AG10803 (cell line): Measurements from ENCODE around the gene DEPDC1B.
A peak's percentile ranks its signal among the peaks of the same experiment; 100 is the strongest.
"Not testable (repeated sequence)": the region's sequence is repeated elsewhere in the genome, so short reads cannot be mapped to it uniquely, and the experiment has no call there.

ENCODE experiments used
- DNase-seq: peaks from one replicate; pipeline ENCODE4 v3.0.0; 2010; ENCODE audit warnings: low read depth
- H3K4me3 ChIP-seq: 2 replicates; pipeline ENCODE4 v1.5.1; 2011; ENCODE audit warnings: mild to moderate bottlenecking, low read length, control low read depth
- TF ChIP-seq, protein P1 (sequence below): conservative IDR thresholded peaks from 2 replicates; pipeline ENCODE4 v1.5.1; 2011; ENCODE audit warnings: mild to moderate bottlenecking, low read length, control low read depth, inconsistent platforms

Gene DEPDC1B

DNA sequence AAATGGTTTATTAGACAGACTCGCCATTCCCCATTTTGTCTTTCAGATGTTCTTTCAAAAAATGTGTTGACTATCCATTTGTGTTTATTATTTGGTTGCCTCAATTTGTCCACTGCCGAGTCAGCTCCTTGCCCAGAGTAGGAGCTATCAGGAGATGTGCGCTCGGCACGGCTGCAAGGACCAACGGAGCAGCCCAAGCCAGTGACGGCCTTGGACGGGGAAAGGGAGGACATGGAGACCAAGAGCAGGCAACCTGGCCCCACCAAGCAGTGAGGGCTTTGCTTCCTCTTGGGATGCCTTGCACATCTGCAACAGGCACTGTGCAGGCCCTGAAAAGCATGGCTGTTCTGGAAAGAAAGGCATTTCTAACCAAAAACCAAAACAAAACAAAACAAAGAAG is 69.8 kb downstream of the DEPDC1B start:
- no peak for DNase-seq
- no peak overlapping the region for H3K4me3 ChIP-seq
- TF ChIP-seq, protein P1, sequence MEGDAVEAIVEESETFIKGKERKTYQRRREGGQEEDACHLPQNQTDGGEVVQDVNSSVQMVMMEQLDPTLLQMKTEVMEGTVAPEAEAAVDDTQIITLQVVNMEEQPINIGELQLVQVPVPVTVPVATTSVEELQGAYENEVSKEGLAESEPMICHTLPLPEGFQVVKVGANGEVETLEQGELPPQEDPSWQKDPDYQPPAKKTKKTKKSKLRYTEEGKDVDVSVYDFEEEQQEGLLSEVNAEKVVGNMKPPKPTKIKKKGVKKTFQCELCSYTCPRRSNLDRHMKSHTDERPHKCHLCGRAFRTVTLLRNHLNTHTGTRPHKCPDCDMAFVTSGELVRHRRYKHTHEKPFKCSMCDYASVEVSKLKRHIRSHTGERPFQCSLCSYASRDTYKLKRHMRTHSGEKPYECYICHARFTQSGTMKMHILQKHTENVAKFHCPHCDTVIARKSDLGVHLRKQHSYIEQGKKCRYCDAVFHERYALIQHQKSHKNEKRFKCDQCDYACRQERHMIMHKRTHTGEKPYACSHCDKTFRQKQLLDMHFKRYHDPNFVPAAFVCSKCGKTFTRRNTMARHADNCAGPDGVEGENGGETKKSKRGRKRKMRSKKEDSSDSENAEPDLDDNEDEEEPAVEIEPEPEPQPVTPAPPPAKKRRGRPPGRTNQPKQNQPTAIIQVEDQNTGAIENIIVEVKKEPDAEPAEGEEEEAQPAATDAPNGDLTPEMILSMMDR, result no peak

DNA sequence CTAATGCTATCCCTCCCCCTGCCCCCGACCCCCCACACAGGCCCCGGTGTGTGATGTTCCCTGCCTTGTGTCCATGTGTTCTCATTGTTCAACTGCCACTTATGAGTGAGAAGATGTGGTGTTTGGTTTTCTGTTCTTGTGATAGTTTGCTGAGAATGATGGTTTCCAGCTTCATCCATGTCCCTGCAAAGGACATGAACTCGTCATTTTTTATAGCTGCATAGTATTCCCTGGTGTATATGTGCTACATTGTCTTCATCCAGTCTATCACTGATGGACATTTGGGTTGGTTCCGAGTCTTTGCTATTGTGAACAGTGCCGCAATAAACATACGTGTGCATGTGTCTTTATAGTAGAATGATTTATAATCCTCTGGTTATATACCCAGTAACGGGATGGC is 75.1 kb downstream of the DEPDC1B start:
- DNase-seq, result not testable (repeated sequence)

DNA sequence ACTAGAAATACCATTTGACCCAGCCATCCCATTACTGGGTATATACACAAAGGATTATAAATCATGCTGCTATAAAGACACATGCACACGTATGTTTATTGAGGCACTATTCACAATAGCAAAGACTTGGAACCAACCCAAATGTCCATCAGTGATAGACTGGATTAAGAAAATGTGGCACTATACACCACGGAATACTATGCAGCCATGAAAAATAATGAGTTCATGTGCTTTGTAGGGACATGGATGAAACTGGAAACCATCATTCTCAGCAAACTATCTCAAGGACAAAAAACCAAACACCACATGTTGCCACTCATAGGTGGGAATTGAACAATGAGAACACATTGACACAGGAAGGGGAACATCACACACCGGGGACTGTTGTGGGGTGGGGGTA is 79.2 kb downstream of the DEPDC1B start:
- not testable (repeated sequence) for DNase-seq

More for the DNA sequence above, 75.1 kb downstream of the DEPDC1B start:
- H3K4me3 ChIP-seq, result not testable (repeated sequence)

DNA sequence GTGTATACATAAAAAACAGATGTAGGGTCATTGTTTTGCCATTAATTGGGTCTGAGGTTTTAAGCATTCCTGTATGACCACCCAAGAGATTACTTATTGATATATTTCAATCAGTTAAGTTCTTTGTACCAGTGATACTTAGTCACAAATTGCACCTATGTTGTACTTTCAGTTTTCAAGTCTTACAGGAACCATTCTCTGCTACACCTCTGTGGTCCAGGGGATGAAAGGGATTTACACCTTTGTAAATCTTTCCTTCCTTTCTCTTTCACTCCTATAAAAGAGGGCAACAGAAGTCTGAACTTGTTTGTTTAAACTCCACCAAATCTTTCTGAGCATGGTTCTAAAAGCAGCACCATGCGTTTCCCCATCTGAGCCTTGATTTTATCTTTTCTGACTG is 86.1 kb downstream of the DEPDC1B start:
- TF ChIP-seq, protein P1, result no peak
- no peak overlapping the region for H3K4me3 ChIP-seq
- no peak for DNase-seq

More for the DNA sequence above, 79.2 kb downstream of the DEPDC1B start:
- H3K4me3 ChIP-seq, result not testable (repeated sequence)

DNA sequence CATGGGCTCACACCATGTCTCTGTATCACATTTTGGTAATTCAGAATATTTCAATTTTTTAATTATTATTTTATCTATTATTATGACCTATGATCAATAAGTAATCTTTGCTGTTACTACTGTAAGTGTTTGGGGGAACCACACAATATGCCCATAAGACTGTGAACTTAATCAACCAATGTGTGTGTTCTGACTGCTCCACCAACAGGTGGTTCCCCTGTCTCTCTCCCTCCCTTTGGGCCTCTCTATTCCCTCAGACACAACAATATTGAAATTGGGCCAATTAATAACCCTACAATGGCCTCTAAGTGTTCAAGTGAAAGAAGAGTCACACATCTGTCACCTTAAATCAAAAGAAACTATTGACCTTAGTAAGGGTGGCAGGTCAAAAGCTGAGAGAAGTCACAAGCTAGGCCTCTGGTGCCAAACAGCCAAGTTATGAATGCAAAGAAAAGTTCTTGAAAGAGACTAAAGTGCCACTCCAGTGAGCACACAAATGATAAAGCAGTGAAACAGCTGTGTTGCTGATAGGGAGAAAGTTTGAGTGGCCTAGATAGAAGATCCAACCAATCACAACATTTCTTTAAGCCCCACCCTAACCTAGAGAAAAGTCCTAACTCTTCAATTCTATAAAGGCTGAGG is 88.7 kb downstream of the DEPDC1B start:
- TF ChIP-seq, protein P1, result no peak
- DNase-seq, result no peak

DNA sequence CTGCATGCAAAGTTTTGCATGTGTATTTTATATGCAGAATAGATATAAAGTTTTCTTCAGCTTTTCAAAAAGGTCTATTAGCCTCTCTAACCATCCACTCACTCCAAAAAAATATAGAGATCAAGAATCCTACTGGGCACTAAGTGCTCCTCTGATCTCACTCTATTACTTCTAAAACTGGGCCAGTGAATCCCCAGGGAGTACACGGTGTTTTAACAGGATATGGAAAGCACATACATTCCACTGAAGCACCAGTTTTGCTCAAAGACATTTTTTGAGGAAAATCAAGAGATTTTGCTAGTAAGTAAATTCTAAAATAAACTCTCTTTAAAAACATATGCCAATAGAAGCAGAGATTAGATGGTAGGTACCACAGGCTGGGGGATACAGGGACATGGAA is 95.2 kb downstream of the DEPDC1B start:
- H3K4me3 ChIP-seq, result no peak overlapping the region
- peak; percentile 5 for DNase-seq
- TF ChIP-seq, protein P1, result no peak

More for the DNA sequence above, 88.7 kb downstream of the DEPDC1B start:
- no peak overlapping the region for H3K4me3 ChIP-seq

DNA sequence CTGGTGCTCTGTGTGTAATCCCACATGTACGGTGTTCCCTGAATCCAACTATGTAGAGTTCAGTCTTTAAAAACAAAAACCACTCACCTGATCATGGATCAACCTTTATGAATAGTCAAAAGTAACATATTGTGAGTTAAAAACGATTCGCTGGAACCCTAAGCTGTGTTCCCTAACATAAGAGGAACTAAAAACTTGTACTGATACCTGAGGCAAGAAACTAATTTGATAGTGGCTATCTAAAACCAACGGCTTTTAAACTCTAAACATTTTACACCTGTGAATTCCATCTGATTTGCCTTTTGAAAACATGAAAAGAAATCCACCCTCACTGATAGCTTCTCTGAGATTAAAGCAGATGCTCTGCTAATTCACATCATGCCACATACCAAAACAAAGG is 101.5 kb downstream of the DEPDC1B start:
- TF ChIP-seq, protein P1, result no peak
- DNase-seq, result no peak
- no peak overlapping the region for H3K4me3 ChIP-seq

DNA sequence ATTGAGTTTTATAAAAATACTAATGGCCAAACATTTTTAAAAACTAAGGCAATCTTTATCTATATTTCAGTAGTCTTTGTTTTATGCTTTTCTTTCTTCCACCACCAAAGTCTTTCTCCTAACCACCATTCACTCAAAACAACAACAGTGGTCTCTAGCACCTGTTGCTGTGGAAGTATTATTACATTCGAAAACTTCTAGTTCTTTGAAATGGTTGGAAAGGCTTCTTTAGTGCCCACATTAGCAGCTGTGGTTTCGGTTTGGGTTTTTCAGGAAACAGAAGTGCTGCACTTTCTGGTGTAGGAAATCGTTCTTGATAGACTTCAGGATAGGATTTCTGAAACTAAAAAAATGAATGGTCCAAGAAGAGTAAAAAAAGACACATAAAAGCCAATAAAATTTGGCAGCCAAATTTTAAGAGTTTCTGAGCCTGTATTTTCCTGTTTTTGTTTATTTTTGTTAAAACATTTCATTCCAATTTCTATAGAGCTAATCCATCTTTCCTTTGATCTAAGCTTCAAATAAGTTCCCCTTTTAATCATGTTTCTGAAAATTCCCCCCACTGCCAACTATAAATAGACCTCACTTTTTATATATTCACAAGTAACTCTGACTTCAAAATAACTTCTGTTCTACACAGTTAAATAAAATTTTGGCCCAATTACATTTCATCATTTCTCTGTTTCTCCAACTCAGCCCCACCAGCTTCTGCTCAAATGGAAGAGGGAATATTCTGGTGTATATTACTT is 102.2 kb downstream of the DEPDC1B start:
- no peak for DNase-seq
- TF ChIP-seq, protein P1, result no peak

More for the DNA sequence above, 102.2 kb downstream of the DEPDC1B start:
- no peak overlapping the region for H3K4me3 ChIP-seq
